DOHH2 (cell line): ENCODE measurements around the gene UGT1A8.

Experiments
- H3F3A ChIP-seq: fragments of 200-600 bp; sonication (generic), shearing (Covaris generic); 2 replicates; pipeline ENCODE4 v1.6.0; 2016; ENCODE audit warnings: antibody characterized with exemption, mild to moderate bottlenecking; ENCODE audit not compliant: control insufficient read depth, insufficient read depth
- H3K27ac ChIP-seq: fragments of 200-600 bp; sonication (generic); 2 replicates; pipeline ENCODE4 v1.5.1; 2014; ENCODE audit warnings: low read depth, mild to moderate bottlenecking, low read length, moderate library complexity
- H3K27me3 ChIP-seq: fragments of 200-600 bp; sonication (generic); 2 replicates; pipeline ENCODE4 v1.6.1; 2014; ENCODE audit warnings: mild to moderate bottlenecking, low read length, mixed read lengths; ENCODE audit not compliant: control insufficient read depth
- H3K36me3 ChIP-seq: fragments of 200-600 bp; sonication (generic); 2 replicates; pipeline ENCODE4 v1.6.1; 2014; ENCODE audit warnings: mild to moderate bottlenecking, low read length, moderate library complexity, mixed read lengths; ENCODE audit not compliant: control insufficient read depth
- H3K4me1 ChIP-seq: fragments of 200-600 bp; sonication (generic); 2 replicates; pipeline ENCODE4 v1.6.1; 2014; ENCODE audit warnings: mild to moderate bottlenecking, low read length, mixed read lengths; ENCODE audit not compliant: control insufficient read depth
- H3K4me2 ChIP-seq: fragments of 200-600 bp; sonication (generic); 2 replicates; pipeline ENCODE4 v1.6.0; 2014; ENCODE audit warnings: mild to moderate bottlenecking, low read length, moderate library complexity
- H3K4me3 ChIP-seq: fragments of 200-600 bp; sonication (generic); 2 replicates; pipeline ENCODE4 v1.5.1; 2014; ENCODE audit warnings: mild to moderate bottlenecking, low read length, mixed read lengths
- H3K79me2 ChIP-seq: fragments of 200-600 bp; sonication (generic); 2 replicates; pipeline ENCODE4 v1.6.1; 2014; ENCODE audit warnings: mild to moderate bottlenecking, low read length, mixed read lengths; ENCODE audit not compliant: control insufficient read depth
- H3K9me2 ChIP-seq: fragments of 200-600 bp; sonication (generic); replicated peaks from 2 replicates; pipeline ENCODE4 v1.6.1; 2014; ENCODE audit warnings: mild to moderate bottlenecking, low read length, mixed read lengths; ENCODE audit not compliant: control insufficient read depth
- H3K9me3 ChIP-seq: fragments of 200-600 bp; sonication (generic); 2 replicates; pipeline ENCODE4 v1.6.1; 2014; ENCODE audit warnings: antibody characterized with exemption, low read length, mixed read lengths; ENCODE audit not compliant: control insufficient read depth, insufficient read depth
- H4K20me1 ChIP-seq: fragments of 200-600 bp; sonication (generic); 2 replicates; pipeline ENCODE4 v1.6.0; 2014; ENCODE audit warnings: low read depth, mild to moderate bottlenecking, antibody characterized with exemption, low read length, moderate library complexity; ENCODE audit not compliant: control insufficient read depth, insufficient read depth
- CTCF ChIP-seq: fragments of 200-600 bp; sonication (generic); IDR thresholded peaks from one replicate; pipeline ENCODE4 v1.5.1; 2014; ENCODE audit warnings: antibody characterized with exemption, mild to moderate bottlenecking, low read depth, low read length; ENCODE audit not compliant: poor library complexity, severe bottlenecking
- EZH2phosphoT487 ChIP-seq: fragments of 200-600 bp; sonication (generic); IDR thresholded peaks from 2 replicates; pipeline ENCODE4 v1.6.1; 2017; ENCODE audit warnings: borderline replicate concordance, mild to moderate bottlenecking, antibody characterized with exemption, low read length, moderate library complexity, mixed read lengths

The UGT1A8 gene

GRCh38 chr2:233663911-233664310, 46.5 kb downstream of the UGT1A8 start:
- Histone ChIP-seq H3K9me3 (no peaks in the 10 kb centered on the region), H3K36me3 (no peaks in the 10 kb centered on the region), H3K27me3 (peaks cover 3% of the 10 kb centered on the region; the same call in 1 of the 2 replicates), H3K9me2 (no peaks in the 10 kb centered on the region), H3K4me1 (no peaks in the 10 kb centered on the region), H3K27ac (no peak overlapping the region), H3K79me2 (no peaks in the 10 kb centered on the region), H3F3A (no peaks in the 10 kb centered on the region), H4K20me1 (no peaks in the 10 kb centered on the region), H3K4me3 (no peak overlapping the region), H3K4me2 (no peak overlapping the region)
- TF ChIP-seq EZH2phosphoT487 (no peak), CTCF (no peak)

GRCh38 chr2:233668605-233669260, 51.3 kb downstream of the UGT1A8 start:
- Histone ChIP-seq H3K4me2 (no peak overlapping the region), H3K9me3 (no peaks in the 10 kb centered on the region), H3K4me1 (no peaks in the 10 kb centered on the region), H3K4me3 (no peak overlapping the region), H3K36me3 (no peaks in the 10 kb centered on the region), H3K27me3 (no peaks in the 10 kb centered on the region), H3F3A (no peaks in the 10 kb centered on the region), H3K79me2 (no peaks in the 10 kb centered on the region), H4K20me1 (no peaks in the 10 kb centered on the region), H3K27ac (no peak overlapping the region), H3K9me2 (no peaks in the 10 kb centered on the region)
- no peak for TF ChIP-seq CTCF
- TF ChIP-seq EZH2phosphoT487: no peak

DNA sequence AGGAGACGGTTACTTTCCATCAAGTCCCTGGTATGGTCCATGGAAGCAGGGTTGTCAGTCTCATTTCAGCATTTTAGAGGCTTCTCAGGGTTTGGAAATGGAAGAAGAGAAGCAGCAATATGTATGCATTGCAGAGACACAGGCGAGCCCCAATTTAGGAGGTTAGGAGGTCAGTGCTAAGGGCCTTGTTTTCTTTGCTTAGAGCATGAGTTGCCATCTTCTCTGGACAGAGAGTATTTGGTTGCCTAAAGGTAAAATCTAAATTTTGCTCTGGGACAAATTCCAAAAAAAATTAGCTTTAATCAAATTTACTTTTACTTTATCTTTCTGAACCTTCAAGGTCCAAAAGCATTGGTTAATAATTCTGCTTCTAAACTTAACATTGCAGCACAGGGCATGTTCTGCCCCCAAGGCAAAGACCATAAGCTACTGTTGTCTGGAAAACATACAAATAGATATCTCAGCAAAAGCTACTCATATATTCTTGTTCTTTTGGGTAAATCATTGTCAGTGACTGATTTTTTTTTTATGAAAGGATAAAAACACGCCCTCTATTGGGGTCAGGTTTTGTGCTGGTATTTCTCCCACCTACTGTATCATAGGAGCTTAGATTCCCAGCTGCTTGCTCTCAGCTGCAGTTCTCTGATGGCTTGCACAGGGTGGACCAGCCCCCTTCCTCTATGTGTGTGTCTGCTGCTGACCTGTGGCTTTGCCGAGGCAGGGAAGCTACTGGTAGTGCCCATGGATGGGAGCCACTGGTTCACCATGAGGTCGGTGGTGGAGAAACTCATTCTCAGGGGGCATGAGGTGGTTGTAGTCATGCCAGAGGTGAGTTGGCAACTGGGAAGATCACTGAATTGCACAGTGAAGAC, 54.1 kb downstream of the UGT1A8 start, which contains the start of gene UGT1A9:
Gene UGT1A9 (plus strand): TSS at position 609 of the 872 bp plus-strand sequence. CDS start 37 bp downstream, at position 646.
- TF ChIP-seq CTCF: no peak
- TF ChIP-seq EZH2phosphoT487: no peak
- no peaks in the 10 kb centered on the region for H4K20me1 ChIP-seq

More for the DNA sequence above, 54.1 kb downstream of the UGT1A8 start, which contains the start of gene UGT1A9:
- H3K9me2 ChIP-seq: no peaks in the 10 kb centered on the region
- no peak within 1 kb of the TSS for H3K4me2 ChIP-seq
- H3K27me3 ChIP-seq: no peaks in the 10 kb centered on the region
- H3K36me3 ChIP-seq: no peaks in the 10 kb centered on the region
- H3K79me2 ChIP-seq: no peaks in the 10 kb centered on the region
- no peaks in the 10 kb centered on the region for H3K4me1 ChIP-seq
- no peak within 1 kb of the TSS for H3K4me3 ChIP-seq
- no peak within 1 kb of the TSS for H3K27ac ChIP-seq
- H3F3A ChIP-seq: no peaks in the 10 kb centered on the region
- no peaks in the 10 kb centered on the region for H3K9me3 ChIP-seq
